H9 (cell line): ENCODE results near the gene WWC2. TPM values are rescaled to one million over a fixed set of nuclear protein-coding genes. Genes with fewer than 3 reads are reported as not detected.
A peak's percentile ranks its signal among the peaks of the same experiment; 100 is the strongest.
"Not testable (repeated sequence)": the region's sequence is repeated elsewhere in the genome, so short reads cannot be mapped to it uniquely, and the experiment has no call there.

Experiments
- DNase-seq: peaks from one replicate; pipeline ENCODE4 v3.0.0-alpha.2; 2017
- H2AFZ ChIP-seq: one replicate; pipeline ENCODE4 v1.6.1; 2013; ENCODE audit warnings: mild to moderate bottlenecking, low read length, control low read depth, moderate library complexity
- H2AK5ac ChIP-seq: 2 replicates; pipeline ENCODE4 v1.6.1; 2013; ENCODE audit warnings: low read length, control low read depth, mixed read lengths; ENCODE audit not compliant: insufficient read length
- H2BK120ac ChIP-seq: one replicate; pipeline ENCODE4 v1.6.1; 2013; ENCODE audit warnings: low read depth, mild to moderate bottlenecking, low read length, control low read depth, inconsistent platforms; ENCODE audit not compliant: poor library complexity, severe bottlenecking
- H2BK12ac ChIP-seq: 2 replicates; pipeline ENCODE4 v1.6.1; 2013; ENCODE audit warnings: low read length, control low read depth, mixed read lengths, low read depth; ENCODE audit not compliant: insufficient read length
- H2BK15ac ChIP-seq: 2 replicates; pipeline ENCODE4 v1.6.1; 2013; ENCODE audit warnings: low read depth, low read length, control low read depth
- H2BK20ac ChIP-seq: one replicate; pipeline ENCODE4 v1.6.1; 2013; ENCODE audit warnings: low read depth, mild to moderate bottlenecking, low read length, control low read depth, inconsistent platforms; ENCODE audit not compliant: poor library complexity, severe bottlenecking
- H2BK5ac ChIP-seq: 2 replicates; pipeline ENCODE4 v1.6.1; 2013; ENCODE audit warnings: low read length, control low read depth, mixed read lengths; ENCODE audit not compliant: insufficient read length
- H3K14ac ChIP-seq: 2 replicates; pipeline ENCODE4 v1.6.1; 2013; ENCODE audit warnings: low read length, control low read depth; ENCODE audit not compliant: insufficient read depth
- H3K18ac ChIP-seq: 2 replicates; pipeline ENCODE4 v1.6.1; 2013; ENCODE audit warnings: low read depth, mild to moderate bottlenecking, mixed read lengths, low read length, control low read depth; ENCODE audit not compliant: insufficient read length
- H3K23ac ChIP-seq: 2 replicates; pipeline ENCODE4 v1.6.1; 2013; ENCODE audit warnings: low read length, control low read depth, mixed read lengths, low read depth; ENCODE audit not compliant: insufficient read length
- H3K23me2 ChIP-seq: 2 replicates; pipeline ENCODE4 v1.6.1; 2013; ENCODE audit warnings: low read depth, mild to moderate bottlenecking, mixed read lengths, low read length, control low read depth; ENCODE audit not compliant: insufficient read length, poor library complexity, severe bottlenecking
- H3K27ac ChIP-seq: 2 replicates; pipeline ENCODE4 v1.5.1; 2013; ENCODE audit warnings: low read length, control low read depth, mixed read lengths, low read depth; ENCODE audit not compliant: insufficient read length
- H3K27me3 ChIP-seq: 2 replicates; pipeline ENCODE4 v1.6.1; 2013; ENCODE audit warnings: low read length, control low read depth, inconsistent platforms; ENCODE audit not compliant: insufficient read depth
- H3K4ac ChIP-seq: 2 replicates; pipeline ENCODE4 v1.6.1; 2013; ENCODE audit warnings: low read depth, mild to moderate bottlenecking, control low read depth, inconsistent platforms, low read length, moderate library complexity
- H3K4me1 ChIP-seq: 2 replicates; pipeline ENCODE4 v1.6.1; 2013; ENCODE audit warnings: low read length, control low read depth, inconsistent platforms; ENCODE audit not compliant: insufficient read depth
- H3K4me2 ChIP-seq: 2 replicates; pipeline ENCODE4 v1.6.1; 2013; ENCODE audit warnings: low read length, control low read depth, mixed read lengths; ENCODE audit not compliant: insufficient read length, insufficient read depth
- H3K56ac ChIP-seq: 2 replicates; pipeline ENCODE4 v1.6.1; 2013; ENCODE audit warnings: low read depth, mild to moderate bottlenecking, mixed read lengths, low read length, control low read depth; ENCODE audit not compliant: insufficient read length
- H3K79me1 ChIP-seq: 2 replicates; pipeline ENCODE4 v1.6.1; 2013; ENCODE audit warnings: low read depth, mild to moderate bottlenecking, moderate library complexity, low read length, control low read depth, inconsistent platforms; ENCODE audit not compliant: insufficient read depth, poor library complexity, severe bottlenecking
- H3K79me2 ChIP-seq: 2 replicates; pipeline ENCODE4 v1.6.1; 2013; ENCODE audit warnings: low read length, control low read depth, inconsistent platforms; ENCODE audit not compliant: insufficient read depth
- H3K9ac ChIP-seq: 2 replicates; pipeline ENCODE4 v1.6.1; 2013; ENCODE audit warnings: low read length, control low read depth, mixed read lengths; ENCODE audit not compliant: insufficient read length; ENCODE audit errors: extremely low read depth
- H3K9me3 ChIP-seq: one replicate; pipeline ENCODE4 v1.6.1; 2013; ENCODE audit warnings: low read depth, low read length, inconsistent platforms; ENCODE audit not compliant: control insufficient read depth
- H3T11ph ChIP-seq: one replicate; pipeline ENCODE4 v1.6.1; 2013; ENCODE audit warnings: mild to moderate bottlenecking, low read length, control low read depth, inconsistent platforms
- H4K20me1 ChIP-seq: one replicate; pipeline ENCODE4 v1.6.1; 2013; ENCODE audit not compliant: control insufficient read depth, insufficient read length, insufficient read depth
- H4K5ac ChIP-seq: 2 replicates; pipeline ENCODE4 v1.6.1; 2013; ENCODE audit warnings: low read depth, mild to moderate bottlenecking, mixed read lengths, low read length, control low read depth; ENCODE audit not compliant: insufficient read length
- H4K8ac ChIP-seq: replicated peaks from 2 replicates; pipeline ENCODE4 v1.6.1; 2013; ENCODE audit warnings: low read length, control low read depth, mixed read lengths, low read depth; ENCODE audit not compliant: insufficient read length
- H4K91ac ChIP-seq: 2 replicates; pipeline ENCODE4 v1.6.1; 2013; ENCODE audit warnings: low read depth, mild to moderate bottlenecking, moderate library complexity, mixed read lengths, low read length, control low read depth; ENCODE audit not compliant: insufficient read length
- H3K27ac Mint-ChIP-seq, 3 experiments: 2 replicates in 2 of 3; 3 replicates in 1 of 3; pipeline ENCODE4 v1.8.0; 2020 to 2021; ENCODE audit warnings: mixed read lengths in 3 of 3, mild to moderate bottlenecking in 1 of 3, moderate library complexity in 1 of 3
- H3K27me3 Mint-ChIP-seq: 2 replicates; pipeline ENCODE4 v1.8.0; 2021; ENCODE audit warnings: low read depth, mild to moderate bottlenecking, moderate library complexity, mixed read lengths
- H3K36me3 Mint-ChIP-seq, 3 experiments: 2 replicates in 2 of 3; 3 replicates in 1 of 3; pipeline ENCODE4 v1.8.0; 2020 to 2021; ENCODE audit warnings: low read depth in 3 of 3, mixed read lengths in 3 of 3; ENCODE audit not compliant: insufficient read depth in 1 of 3
- H3K4me1 Mint-ChIP-seq, 2 experiments: 2 replicates each; pipeline ENCODE4 v1.8.0; 2020; ENCODE audit warnings: mixed read lengths in 2 of 2
- H3K4me3 Mint-ChIP-seq, 2 experiments: 2 replicates in 1 of 2; 3 replicates in 1 of 2; pipeline ENCODE4 v1.8.0; 2020 to 2021; ENCODE audit warnings: mild to moderate bottlenecking in 2 of 2, mixed read lengths in 2 of 2, moderate library complexity in 1 of 2
- H3K9me3 Mint-ChIP-seq, 2 experiments: 2 replicates in 1 of 2; 3 replicates in 1 of 2; pipeline ENCODE4 v1.8.0; 2020; ENCODE audit warnings: mild to moderate bottlenecking in 2 of 2, mixed read lengths in 2 of 2, moderate library complexity in 1 of 2
- WGBS: extraction: QIAGEN DNeasy Blood & Tissue Kit; methylation state at CpG from one replicate; pipeline ENCODE4 v1.1.7; 2013; ENCODE audit warnings: missing lambda C conversion rate, low lambda C conversion rate, mixed read lengths; ENCODE audit not compliant: insufficient read length; ENCODE audit errors: extremely low coverage; 5-methylcytosine and 5-hydroxymethylcytosine counted together
- total RNA-seq: library from RNA; stranded (reverse); gene quantifications from 2 replicates; pipeline ENCODE4 v1.2.1, GENCODE V29; 2021
- TF ChIP-seq, protein P1 (sequence below): fragments of 200-600 bp; sonication (generic); conservative IDR thresholded peaks from 3 replicates; pipeline ENCODE4 v1.8.0; 2021; ENCODE audit warnings: antibody characterized with exemption, mild to moderate bottlenecking

WWC2 gene
- total RNA-seq, 1 experiment from 2014 or later = 106 TPM

DNA sequence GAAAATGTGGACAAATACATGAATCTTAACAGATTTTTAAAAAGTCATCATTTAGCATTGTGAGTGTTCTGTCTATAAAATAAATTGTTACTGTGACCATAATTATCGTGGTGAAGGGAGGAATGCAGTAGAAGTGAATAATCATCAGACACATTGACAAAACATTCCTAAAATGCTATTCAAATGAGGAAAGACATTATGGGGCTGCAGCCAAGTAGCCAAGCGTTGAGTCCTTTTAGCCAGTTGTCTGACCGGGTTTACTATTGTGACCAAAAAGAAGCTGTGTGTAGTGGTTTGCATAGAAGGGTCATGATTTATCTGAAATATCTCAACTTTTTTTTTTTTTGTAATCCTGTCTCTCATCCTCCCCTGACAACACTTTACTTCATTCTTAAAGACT is 19.5 kb downstream of the WWC2 start:
- TF ChIP-seq, protein P1, sequence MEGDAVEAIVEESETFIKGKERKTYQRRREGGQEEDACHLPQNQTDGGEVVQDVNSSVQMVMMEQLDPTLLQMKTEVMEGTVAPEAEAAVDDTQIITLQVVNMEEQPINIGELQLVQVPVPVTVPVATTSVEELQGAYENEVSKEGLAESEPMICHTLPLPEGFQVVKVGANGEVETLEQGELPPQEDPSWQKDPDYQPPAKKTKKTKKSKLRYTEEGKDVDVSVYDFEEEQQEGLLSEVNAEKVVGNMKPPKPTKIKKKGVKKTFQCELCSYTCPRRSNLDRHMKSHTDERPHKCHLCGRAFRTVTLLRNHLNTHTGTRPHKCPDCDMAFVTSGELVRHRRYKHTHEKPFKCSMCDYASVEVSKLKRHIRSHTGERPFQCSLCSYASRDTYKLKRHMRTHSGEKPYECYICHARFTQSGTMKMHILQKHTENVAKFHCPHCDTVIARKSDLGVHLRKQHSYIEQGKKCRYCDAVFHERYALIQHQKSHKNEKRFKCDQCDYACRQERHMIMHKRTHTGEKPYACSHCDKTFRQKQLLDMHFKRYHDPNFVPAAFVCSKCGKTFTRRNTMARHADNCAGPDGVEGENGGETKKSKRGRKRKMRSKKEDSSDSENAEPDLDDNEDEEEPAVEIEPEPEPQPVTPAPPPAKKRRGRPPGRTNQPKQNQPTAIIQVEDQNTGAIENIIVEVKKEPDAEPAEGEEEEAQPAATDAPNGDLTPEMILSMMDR = no peak

DNA sequence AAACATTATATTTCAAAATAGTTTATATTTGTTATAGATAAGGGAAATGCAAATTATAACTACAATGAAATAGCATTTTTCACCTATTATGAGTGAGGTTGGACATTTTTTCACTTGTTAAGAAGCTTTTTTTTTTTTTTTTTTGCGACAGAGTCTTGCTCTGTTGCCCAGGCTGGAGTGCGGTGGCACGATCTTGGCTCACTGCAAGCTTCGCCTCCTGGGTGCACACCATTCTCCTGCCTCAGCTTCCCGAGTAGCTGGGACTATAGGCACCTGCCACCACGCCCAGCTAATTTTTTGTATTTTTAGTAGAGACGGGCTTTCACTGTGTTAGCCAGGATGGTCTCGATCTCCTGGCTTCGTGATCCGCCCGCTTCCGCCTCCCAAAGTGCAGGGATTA is 22.6 kb downstream of the WWC2 start:
- not testable (repeated sequence) for H3K27me3 Mint-ChIP-seq, H3K4ac ChIP-seq, H3K4me2 ChIP-seq, H3K27ac Mint-ChIP-seq, H2AFZ ChIP-seq, H2AK5ac ChIP-seq, H2BK15ac ChIP-seq, H3K9me3 Mint-ChIP-seq, H2BK5ac ChIP-seq, H3K27ac ChIP-seq, H3K9me3 ChIP-seq, DNase-seq, H3K9ac ChIP-seq, H4K8ac ChIP-seq, H4K91ac ChIP-seq, H3K36me3 Mint-ChIP-seq, H4K5ac ChIP-seq, H3T11ph ChIP-seq, H4K20me1 ChIP-seq, H3K18ac ChIP-seq, H3K23ac ChIP-seq, H3K56ac ChIP-seq, H2BK120ac ChIP-seq, H2BK12ac ChIP-seq, H2BK20ac ChIP-seq, H3K4me3 Mint-ChIP-seq, H3K23me2 ChIP-seq, H3K14ac ChIP-seq, H3K27me3 ChIP-seq
- Histone ChIP-seq H3K79me2 (peaks cover 30% of the 10 kb centered on the region), H3K4me1 (peaks cover 11% of the 10 kb centered on the region; the same call in 1 of the 2 replicates), H3K79me1 (peaks cover 10% of the 10 kb centered on the region)
- peaks cover 48 to 51% of the 10 kb centered on the region in 2 experiments for H3K4me1 Mint-ChIP-seq
- no CpG with 5 or more reads among the region's 12 CpGs for WGBS

More for the DNA sequence above, 19.5 kb downstream of the WWC2 start:
- Histone ChIP-seq H3K4ac (no peak overlapping the region), H3K56ac (no peak overlapping the region), H4K8ac (no peak overlapping the region), H2AFZ (no peak overlapping the region), H4K5ac (no peak overlapping the region), H3K79me1 (peaks cover 6% of the 10 kb centered on the region), H2BK5ac (no peak overlapping the region), H4K91ac (no peak overlapping the region), H4K20me1 (no peaks in the 10 kb centered on the region), H3T11ph (no peak overlapping the region), H3K14ac (no peak overlapping the region), H3K4me2 (peak overlapping the region; percentile 31), H2AK5ac (no peak overlapping the region), H2BK20ac (no peak overlapping the region), H3K27me3 (no peaks in the 10 kb centered on the region), H3K9me3 (no peaks in the 10 kb centered on the region), H3K9ac (peak overlapping the region; percentile 6), H3K4me1 (peaks cover 9% of the 10 kb centered on the region; the same call in 1 of the 2 replicates), H3K23ac (no peak overlapping the region), H2BK15ac (no peak overlapping the region), H3K18ac (no peak overlapping the region), H3K79me2 (peaks cover 34% of the 10 kb centered on the region; the same call in 1 of the 2 replicates), H3K27ac (peak overlapping the region; percentile 81), H2BK12ac (no peak overlapping the region), H2BK120ac (no peak overlapping the region), H3K23me2 (no peaks in the 10 kb centered on the region)
- Mint-ChIP-seq H3K4me1 (peaks cover 61 to 64% of the 10 kb centered on the region in 2 experiments), H3K27me3 (no peaks in the 10 kb centered on the region), H3K36me3 (peaks cover 0 to 4% (median 1%) of the 10 kb centered on the region in 3 experiments; a peak in 2 of 7 replicates), H3K4me3 (peak overlapping the region; percentile 14 to 64), H3K9me3 (no peaks in the 10 kb centered on the region), H3K27ac (peak overlapping the region; percentile 96 to 99 (median 98))
- no CpG with 5 or more reads among the region's 3 CpGs for WGBS
- no peak for DNase-seq
